GM18502 (cell line): ENCODE results near the gene RAD51B.
"Not testable (repeated sequence)": the region's sequence is repeated elsewhere in the genome, so short reads cannot be mapped to it uniquely, and the experiment has no call there.

ENCODE experiments used
- ATAC-seq: cut with Tn5 transposase; IDR thresholded peaks from one replicate; pipeline ENCODE4 v1.9.1; 2021; ENCODE audit warnings: mild to moderate bottlenecking; ENCODE audit not compliant: unreplicated experiment, poor library complexity

RAD51B gene

GRCh38 chr14:68426661-68427549, 607.3 kb downstream of the RAD51B start:
- no peak for ATAC-seq

GRCh38 chr14:68427550-68427890, 607.9 kb downstream of the RAD51B start:
- ATAC-seq = no peak

- ATAC-seq = not testable (repeated sequence)
Observed at GRCh38 chr14:68428900-68429299, 609.3 kb downstream of the RAD51B start.

- ATAC-seq = not testable (repeated sequence)
Observed at GRCh38 chr14:68434173-68434572, 614.6 kb downstream of the RAD51B start.

GRCh38 chr14:68435631-68436030, 616.1 kb downstream of the RAD51B start:
- ATAC-seq = not testable (repeated sequence)

GRCh38 chr14:68439676-68440075, 620.1 kb downstream of the RAD51B start:
- ATAC-seq = no peak

GRCh38 chr14:68440820-68441219, 621.2 kb downstream of the RAD51B start:
- ATAC-seq = no peak

GRCh38 chr14:68441542-68441941, 622.0 kb downstream of the RAD51B start:
- no peak for ATAC-seq

- no peak for ATAC-seq
Observed at GRCh38 chr14:68442828-68443629, 623.5 kb downstream of the RAD51B start.

GRCh38 chr14:68444449-68445168, 625.0 kb downstream of the RAD51B start:
- no peak for ATAC-seq

- no peak for ATAC-seq
Observed at GRCh38 chr14:68446243-68447040, 626.9 kb downstream of the RAD51B start.

- no peak for ATAC-seq
Observed at GRCh38 chr14:68447581-68448251, 628.1 kb downstream of the RAD51B start.

GRCh38 chr14:68448252-68448902, 628.8 kb downstream of the RAD51B start:
- ATAC-seq = no peak

- no peak for ATAC-seq
Observed at GRCh38 chr14:68449561-68450181, 630.1 kb downstream of the RAD51B start.

GRCh38 chr14:68450391-68451120, 631.0 kb downstream of the RAD51B start:
- no peak for ATAC-seq

GRCh38 chr14:68451696-68452373, 632.3 kb downstream of the RAD51B start:
- ATAC-seq = no peak

GRCh38 chr14:68458253-68458652, 638.7 kb downstream of the RAD51B start:
- no peak for ATAC-seq
